RWPE1 (cell line): ENCODE results near the gene TANGO6.

Experiments used
- CTCF ChIA-PET: fragments of 350-600 bp; sonication (Branson Sonifier 250); formaldehyde crosslinking; extraction: SDS; loops from one replicate; lab custom pipeline; 2021; lab: Yijun Ruan, JAX
- POLR2A ChIA-PET: fragments of 400-600 bp; formaldehyde crosslinking; extraction: SDS; loops from one replicate; lab custom pipeline; 2020; ENCODE audit warnings: antibody characterized with exemption; ENCODE audit not compliant: low non-redundant PET; lab: Yijun Ruan, JAX
- DNase-seq: peaks from one replicate; pipeline ENCODE4 v3.0.0; 2012; ENCODE audit warnings: low spot score
- H3K27ac ChIP-seq: fragments of 450-650 bp; 2 replicates; pipeline ENCODE4 v1.5.1; 2017
- TF ChIP-seq, protein P1 (sequence below): fragments of 450-650 bp; conservative IDR thresholded peaks from 2 replicates; pipeline ENCODE4 v1.5.1; 2017; ENCODE audit warnings: low read depth, mild to moderate bottlenecking

The TANGO6 gene

DNA sequence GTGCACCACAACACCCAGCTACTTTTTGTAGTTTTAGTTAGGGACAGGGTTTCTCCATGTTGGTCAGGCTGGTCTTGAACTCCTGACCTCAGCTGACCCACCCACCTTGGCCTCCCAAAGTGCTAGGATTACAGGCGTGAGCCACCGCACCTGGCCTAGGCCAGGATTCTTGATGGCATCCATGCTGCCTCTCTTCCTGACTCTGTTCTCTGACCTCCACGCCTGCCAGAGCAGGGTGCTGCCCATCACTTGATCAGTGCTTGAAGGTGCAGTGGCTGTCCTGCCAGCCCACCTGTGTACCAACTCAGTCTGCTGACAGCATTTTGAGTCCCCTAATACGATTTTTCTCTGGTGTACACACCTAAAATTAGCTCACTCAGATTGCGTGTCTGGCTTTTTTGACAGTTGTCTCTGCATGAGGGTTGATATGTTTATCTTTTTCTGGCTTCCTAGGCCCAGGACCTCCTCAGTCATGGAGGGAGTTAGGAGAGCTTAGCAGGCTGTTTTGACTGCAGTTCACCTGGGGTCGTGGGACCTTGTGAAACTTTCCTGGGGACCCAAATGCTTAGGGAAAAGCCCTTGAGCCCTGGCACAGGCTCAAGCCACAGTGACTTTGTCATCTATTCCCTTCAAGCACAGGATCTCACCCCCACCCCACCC is 268.0 kb downstream of the TANGO6 start:
- ChIA-PET CTCF (interaction anchor here (0.5 to 3.2 kb wide), 4 partner anchors 13 to 224 kb away, joined by 3 to 36 read pairs (median 4); no protein-coding TSS in a partner anchor), POLR2A (no interaction called here)
- TF ChIP-seq, protein P1, sequence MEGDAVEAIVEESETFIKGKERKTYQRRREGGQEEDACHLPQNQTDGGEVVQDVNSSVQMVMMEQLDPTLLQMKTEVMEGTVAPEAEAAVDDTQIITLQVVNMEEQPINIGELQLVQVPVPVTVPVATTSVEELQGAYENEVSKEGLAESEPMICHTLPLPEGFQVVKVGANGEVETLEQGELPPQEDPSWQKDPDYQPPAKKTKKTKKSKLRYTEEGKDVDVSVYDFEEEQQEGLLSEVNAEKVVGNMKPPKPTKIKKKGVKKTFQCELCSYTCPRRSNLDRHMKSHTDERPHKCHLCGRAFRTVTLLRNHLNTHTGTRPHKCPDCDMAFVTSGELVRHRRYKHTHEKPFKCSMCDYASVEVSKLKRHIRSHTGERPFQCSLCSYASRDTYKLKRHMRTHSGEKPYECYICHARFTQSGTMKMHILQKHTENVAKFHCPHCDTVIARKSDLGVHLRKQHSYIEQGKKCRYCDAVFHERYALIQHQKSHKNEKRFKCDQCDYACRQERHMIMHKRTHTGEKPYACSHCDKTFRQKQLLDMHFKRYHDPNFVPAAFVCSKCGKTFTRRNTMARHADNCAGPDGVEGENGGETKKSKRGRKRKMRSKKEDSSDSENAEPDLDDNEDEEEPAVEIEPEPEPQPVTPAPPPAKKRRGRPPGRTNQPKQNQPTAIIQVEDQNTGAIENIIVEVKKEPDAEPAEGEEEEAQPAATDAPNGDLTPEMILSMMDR, result no peak
- peak overlapping the region; percentile 56 for H3K27ac ChIP-seq
- no peak for DNase-seq

DNA sequence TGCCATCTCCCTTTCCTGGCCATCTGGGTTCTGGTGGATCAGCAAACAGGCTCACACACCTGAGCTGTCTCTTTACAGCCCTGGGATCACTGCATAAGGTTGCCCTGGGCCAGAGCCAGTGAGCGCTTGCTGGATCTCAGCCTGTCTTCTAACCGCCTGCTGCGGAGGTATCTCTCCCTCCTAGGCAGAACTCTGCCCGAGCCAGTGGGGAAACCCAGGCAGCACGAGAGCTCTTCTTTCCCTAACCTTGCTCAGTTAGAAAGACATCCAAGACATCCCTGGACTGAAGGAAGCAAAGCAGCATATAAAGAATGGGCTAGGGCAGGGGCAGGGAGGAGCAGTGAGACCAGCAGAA is 268.5 kb downstream of the TANGO6 start:
- peak overlapping the region; percentile 56 for H3K27ac ChIP-seq
- CTCF ChIA-PET, result interaction anchor here (0.5 to 3.2 kb wide), 2 partner anchors 12 to 225 kb away, joined by 3 to 36 read pairs; no protein-coding TSS in a partner anchor
- POLR2A ChIA-PET, result no interaction called here
- TF ChIP-seq, protein P1, result no peak
- no peak for DNase-seq

DNA sequence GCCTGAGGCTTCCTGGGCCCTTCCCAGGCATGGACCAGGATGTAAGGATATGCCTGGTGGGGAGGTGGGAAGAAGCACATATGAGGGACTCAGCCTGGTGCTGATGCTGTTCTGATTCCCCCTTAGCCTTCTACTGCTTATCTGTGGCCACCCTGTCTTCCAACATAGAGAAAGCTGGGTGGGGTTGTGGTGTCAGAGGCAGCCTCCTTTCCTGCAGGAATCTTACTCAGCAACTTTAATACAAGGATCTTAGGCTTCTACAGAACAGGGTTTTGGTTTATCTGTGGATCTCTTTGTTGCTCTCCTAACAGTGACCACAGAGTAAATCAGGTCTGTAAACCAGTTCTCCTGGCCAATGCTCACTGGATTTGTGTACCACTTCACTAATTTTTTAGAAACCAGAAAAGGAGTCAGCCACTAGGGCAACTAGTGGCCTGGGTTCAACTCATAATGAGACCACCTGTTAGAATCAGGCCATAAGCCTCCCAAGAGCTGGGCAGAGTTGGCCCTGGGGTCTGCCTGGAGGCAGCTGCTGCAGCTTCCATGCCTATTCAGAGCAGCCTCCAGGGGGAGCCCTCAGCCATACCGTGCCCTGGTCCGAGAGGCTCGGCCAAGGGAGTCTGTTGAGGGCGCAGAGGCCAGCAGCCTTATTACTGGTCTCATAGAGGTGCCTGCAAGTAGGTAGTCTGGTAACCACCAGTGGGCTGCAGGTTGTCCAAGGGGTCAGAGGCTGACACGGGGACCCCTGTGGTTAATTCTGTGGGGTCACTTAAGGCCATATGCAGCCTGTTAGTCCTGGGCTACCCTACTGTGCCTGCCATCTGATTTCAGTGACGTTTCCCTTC is 269.2 kb downstream of the TANGO6 start:
- POLR2A ChIA-PET, result no interaction called here
- TF ChIP-seq, protein P1, result peak; percentile 70
- peak overlapping the region; percentile 56 for H3K27ac ChIP-seq
- no peak for DNase-seq
- CTCF ChIA-PET, result interaction anchor here (0.5 to 3.2 kb wide), 6 partner anchors 9 to 1101 kb away, joined by 3 to 36 read pairs (median 5); no protein-coding TSS in a partner anchor

DNA sequence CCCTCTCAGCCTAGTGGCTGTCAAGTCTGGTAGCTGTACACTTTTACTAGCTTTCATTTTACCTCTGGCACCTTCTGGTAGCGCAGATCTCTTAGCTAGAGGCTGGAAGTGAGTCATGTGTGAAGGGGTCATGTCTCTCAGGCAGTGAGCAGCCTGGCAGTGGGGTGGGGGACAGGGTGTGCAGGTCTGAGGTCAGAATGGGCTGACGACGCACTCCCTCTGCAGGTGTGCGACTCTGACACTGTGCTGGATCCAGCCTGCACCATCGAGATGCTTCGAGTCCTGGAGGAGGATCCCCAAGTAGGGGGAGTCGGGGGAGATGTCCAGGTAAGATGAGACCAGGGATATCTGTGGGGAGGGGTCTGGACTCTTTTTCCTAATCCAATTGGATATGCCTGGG is 269.9 kb downstream of the TANGO6 start:
- TF ChIP-seq, protein P1, result no peak
- POLR2A ChIA-PET, result no interaction called here
- peak overlapping the region; percentile 21; the same call in 1 of the 2 replicates for H3K27ac ChIP-seq
- no peak for DNase-seq
- CTCF ChIA-PET, result interaction anchor here (0.6 to 3.2 kb wide), 4 partner anchors 10 to 1101 kb away, joined by 3 to 36 read pairs (median 4); no protein-coding TSS in a partner anchor

DNA sequence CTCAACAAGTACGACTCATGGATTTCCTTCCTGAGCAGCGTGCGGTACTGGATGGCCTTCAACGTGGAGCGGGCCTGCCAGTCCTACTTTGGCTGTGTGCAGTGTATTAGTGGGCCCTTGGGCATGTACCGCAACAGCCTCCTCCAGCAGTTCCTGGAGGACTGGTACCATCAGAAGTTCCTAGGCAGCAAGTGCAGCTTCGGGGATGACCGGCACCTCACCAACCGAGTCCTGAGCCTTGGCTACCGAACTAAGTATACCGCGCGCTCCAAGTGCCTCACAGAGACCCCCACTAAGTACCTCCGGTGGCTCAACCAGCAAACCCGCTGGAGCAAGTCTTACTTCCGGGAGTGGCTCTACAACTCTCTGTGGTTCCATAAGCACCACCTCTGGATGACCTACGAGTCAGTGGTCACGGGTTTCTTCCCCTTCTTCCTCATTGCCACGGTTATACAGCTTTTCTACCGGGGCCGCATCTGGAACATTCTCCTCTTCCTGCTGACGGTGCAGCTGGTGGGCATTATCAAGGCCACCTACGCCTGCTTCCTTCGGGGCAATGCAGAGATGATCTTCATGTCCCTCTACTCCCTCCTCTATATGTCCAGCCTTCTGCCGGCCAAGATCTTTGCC is 271.1 kb downstream of the TANGO6 start:
- ChIA-PET CTCF (interaction anchor here (3.2 kb wide), 1 partner anchor 10 kb away, joined by 36 read pairs; no protein-coding TSS in a partner anchor), POLR2A (no interaction called here)
- peak overlapping the region; percentile 4; the same call in 1 of the 2 replicates for H3K27ac ChIP-seq
- TF ChIP-seq, protein P1, result no peak
- no peak for DNase-seq

DNA sequence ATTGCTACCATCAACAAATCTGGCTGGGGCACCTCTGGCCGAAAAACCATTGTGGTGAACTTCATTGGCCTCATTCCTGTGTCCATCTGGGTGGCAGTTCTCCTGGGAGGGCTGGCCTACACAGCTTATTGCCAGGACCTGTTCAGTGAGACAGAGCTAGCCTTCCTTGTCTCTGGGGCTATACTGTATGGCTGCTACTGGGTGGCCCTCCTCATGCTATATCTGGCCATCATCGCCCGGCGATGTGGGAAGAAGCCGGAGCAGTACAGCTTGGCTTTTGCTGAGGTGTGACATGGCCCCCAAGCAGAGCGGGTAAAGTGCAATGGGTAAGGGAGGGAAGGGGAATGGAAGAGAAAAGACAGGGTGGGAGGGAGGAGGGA is 271.6 kb downstream of the TANGO6 start:
- CTCF ChIA-PET, result no interaction called here
- POLR2A ChIA-PET, result no interaction called here
- TF ChIP-seq, protein P1, result no peak
- DNase-seq, result no peak
- H3K27ac ChIP-seq, result no peak overlapping the region
